Adipocyte (in vitro differentiated cells): Measurements from ENCODE around the gene KCNAB3.
A peak's percentile ranks its signal among the peaks of the same experiment; 100 is the strongest.

ENCODE experiments used
- DNase-seq: peaks from one replicate; pipeline ENCODE4 v3.0.0-alpha.2; 2015; ENCODE audit warnings: low read depth
- H3K27me3 ChIP-seq: replicated peaks from 2 replicates; pipeline ENCODE4 v1.7.0; 2013; ENCODE audit warnings: mild to moderate bottlenecking, low read length, moderate library complexity; ENCODE audit not compliant: control insufficient read depth, insufficient read depth
- H3K36me3 ChIP-seq: 2 replicates; pipeline ENCODE4 v1.7.0; 2013; ENCODE audit warnings: low read length, mild to moderate bottlenecking, moderate library complexity; ENCODE audit not compliant: control insufficient read depth, insufficient read depth, severe bottlenecking
- H3K4me1 ChIP-seq: 2 replicates; pipeline ENCODE4 v1.7.0; 2013; ENCODE audit warnings: mild to moderate bottlenecking, low read length, moderate library complexity; ENCODE audit not compliant: control insufficient read depth, insufficient read depth
- H3K4me3 ChIP-seq: 2 replicates; pipeline ENCODE4 v1.7.0; 2013; ENCODE audit warnings: mild to moderate bottlenecking, low read length, moderate library complexity
- H3K9ac ChIP-seq: 2 replicates; pipeline ENCODE4 v1.7.0; 2013; ENCODE audit warnings: mild to moderate bottlenecking, low read length, moderate library complexity
- H3K9me3 ChIP-seq: 2 replicates; pipeline ENCODE4 v1.7.0; 2013; ENCODE audit warnings: mild to moderate bottlenecking, low read length, moderate library complexity; ENCODE audit not compliant: control insufficient read depth

Gene KCNAB3

GRCh38 chr17:7940034-7940433 lies 10.4 kb upstream of the KCNAB3 start:
- peaks cover 73% of the 10 kb centered on the region for H3K36me3 ChIP-seq

GRCh38 chr17:7935859-7936258 lies 6.2 kb upstream of the KCNAB3 start:
- DNase-seq: no peak

More at GRCh38 chr17:7940034-7940433, 10.4 kb upstream of the KCNAB3 start:
- no peaks in the 10 kb centered on the region for H3K4me1 ChIP-seq
- no peak overlapping the region for H3K9ac ChIP-seq
- no peaks in the 10 kb centered on the region for H3K9me3 ChIP-seq
- H3K4me3 ChIP-seq: no peak overlapping the region
- H3K27me3 ChIP-seq: no peaks in the 10 kb centered on the region
- DNase-seq: no peak

GRCh38 chr17:7932949-7933348 lies 3.3 kb upstream of the KCNAB3 start:
- peak overlapping the region; percentile 95 for H3K9ac ChIP-seq
- H3K27me3 ChIP-seq: no peaks in the 10 kb centered on the region
- peak overlapping the region; percentile 99 for H3K4me3 ChIP-seq
- H3K9me3 ChIP-seq: no peaks in the 10 kb centered on the region
- H3K4me1 ChIP-seq: peaks cover 24% of the 10 kb centered on the region
- peaks cover 19% of the 10 kb centered on the region for H3K36me3 ChIP-seq
- peak; percentile 60 for DNase-seq

More at GRCh38 chr17:7935859-7936258, 6.2 kb upstream of the KCNAB3 start:
- H3K36me3 ChIP-seq: peaks cover 40% of the 10 kb centered on the region
- no peak overlapping the region for H3K9ac ChIP-seq
- no peak overlapping the region for H3K4me3 ChIP-seq
- peaks cover 20% of the 10 kb centered on the region for H3K4me1 ChIP-seq
- no peaks in the 10 kb centered on the region for H3K9me3 ChIP-seq
- no peaks in the 10 kb centered on the region for H3K27me3 ChIP-seq

GRCh38 chr17:7932483-7932891 lies 2.8 kb upstream of the KCNAB3 start:
- Histone ChIP-seq H3K27me3 (no peaks in the 10 kb centered on the region), H3K4me1 (peaks cover 24% of the 10 kb centered on the region), H3K9ac (peak overlapping the region; percentile 95), H3K36me3 (peaks cover 19% of the 10 kb centered on the region), H3K4me3 (peak overlapping the region; percentile 99), H3K9me3 (no peaks in the 10 kb centered on the region)
- peak; percentile 61 for DNase-seq

GRCh38 chr17:7931709-7932482 lies 2.2 kb upstream of the KCNAB3 start, which contains the start of the genes CNTROB and TRAPPC1:
Gene CNTROB, plus strand, starts transcription at chr17:7932206. Its CDS starts 874 bp downstream, at chr17:7933080.
Gene TRAPPC1, minus strand, starts transcription at chr17:7931946. Its CDS starts 117 bp downstream, at chr17:7931829.
- H3K4me3 ChIP-seq: peak within 1 kb of the TSS; percentile 99
- peak within 1 kb of the TSS; percentile 95 for H3K9ac ChIP-seq
- peak; percentile 100 for DNase-seq
- H3K4me1 ChIP-seq: peaks cover 24% of the 10 kb centered on the region
- no peaks in the 10 kb centered on the region for H3K9me3 ChIP-seq
- H3K36me3 ChIP-seq: peaks cover 15% of the 10 kb centered on the region
- H3K27me3 ChIP-seq: no peaks in the 10 kb centered on the region

- H3K9ac ChIP-seq: peak overlapping the region; percentile 95
- peaks cover 24% of the 10 kb centered on the region for H3K4me1 ChIP-seq
- no peaks in the 10 kb centered on the region for H3K27me3 ChIP-seq
- peak; percentile 19 for DNase-seq
- no peaks in the 10 kb centered on the region for H3K9me3 ChIP-seq
- H3K4me3 ChIP-seq: peak overlapping the region; percentile 99
- H3K36me3 ChIP-seq: peaks cover 6% of the 10 kb centered on the region
These were observed 1.4 kb upstream of the KCNAB3 start for GRCh38 chr17:7930841-7931631.

- H3K4me3 ChIP-seq: no peak overlapping the region
- H3K4me1 ChIP-seq: peaks cover 15% of the 10 kb centered on the region
- no peak overlapping the region for H3K9ac ChIP-seq
- no peak for DNase-seq
- H3K9me3 ChIP-seq: no peaks in the 10 kb centered on the region
- no peaks in the 10 kb centered on the region for H3K36me3 ChIP-seq
- H3K27me3 ChIP-seq: no peaks in the 10 kb centered on the region
These were observed 2.1 kb downstream of the KCNAB3 start for GRCh38 chr17:7927596-7927995.

GRCh38 chr17:7922845-7923628 lies 6.6 kb downstream of the KCNAB3 start:
- peaks cover 9% of the 10 kb centered on the region for H3K4me1 ChIP-seq
- no peaks in the 10 kb centered on the region for H3K36me3 ChIP-seq
- no peaks in the 10 kb centered on the region for H3K27me3 ChIP-seq
- peak overlapping the region; percentile 82 for H3K9ac ChIP-seq
- no peaks in the 10 kb centered on the region for H3K9me3 ChIP-seq
- peak; percentile 80 for DNase-seq
- H3K4me3 ChIP-seq: peak overlapping the region; percentile 80

- DNase-seq: no peak
- H3K4me1 ChIP-seq: peaks cover 9% of the 10 kb centered on the region
- H3K4me3 ChIP-seq: peak overlapping the region; percentile 80
- H3K36me3 ChIP-seq: no peaks in the 10 kb centered on the region
- H3K9me3 ChIP-seq: no peaks in the 10 kb centered on the region
- peak overlapping the region; percentile 82 for H3K9ac ChIP-seq
- H3K27me3 ChIP-seq: no peaks in the 10 kb centered on the region
These were observed 7.3 kb downstream of the KCNAB3 start for GRCh38 chr17:7922269-7922844.

GRCh38 chr17:7916808-7917207 lies 12.8 kb downstream of the KCNAB3 start:
- H3K27me3 ChIP-seq: no peaks in the 10 kb centered on the region
- DNase-seq: peak; percentile 55
- H3K4me1 ChIP-seq: peaks cover 17% of the 10 kb centered on the region
- H3K36me3 ChIP-seq: peaks cover 3% of the 10 kb centered on the region
- H3K9ac ChIP-seq: peak overlapping the region; percentile 84
- peak overlapping the region; percentile 82 for H3K4me3 ChIP-seq
- H3K9me3 ChIP-seq: no peaks in the 10 kb centered on the region
